Lower leg skin (tissue), 3 donors: ENCODE measurements around the gene NREP.

Experiments
- POLR2A ChIP-seq, 2 donors: fragments of 450-650 bp; IDR thresholded peaks; one replicate each; pipeline ENCODE4 v1.6.1; 2016 to 2017; ENCODE audit warnings: antibody characterized with exemption in 2 of 2, mild to moderate bottlenecking in 1 of 2, moderate library complexity in 1 of 2
- TF ChIP-seq, protein P1 (sequence below), 3 donors: fragments of 450-650 bp; IDR thresholded peaks; one replicate each; pipeline ENCODE4 v1.5.1; 2016; ENCODE audit warnings: antibody characterized with exemption in 3 of 3, mild to moderate bottlenecking in 3 of 3, moderate library complexity in 2 of 3

DNA sequence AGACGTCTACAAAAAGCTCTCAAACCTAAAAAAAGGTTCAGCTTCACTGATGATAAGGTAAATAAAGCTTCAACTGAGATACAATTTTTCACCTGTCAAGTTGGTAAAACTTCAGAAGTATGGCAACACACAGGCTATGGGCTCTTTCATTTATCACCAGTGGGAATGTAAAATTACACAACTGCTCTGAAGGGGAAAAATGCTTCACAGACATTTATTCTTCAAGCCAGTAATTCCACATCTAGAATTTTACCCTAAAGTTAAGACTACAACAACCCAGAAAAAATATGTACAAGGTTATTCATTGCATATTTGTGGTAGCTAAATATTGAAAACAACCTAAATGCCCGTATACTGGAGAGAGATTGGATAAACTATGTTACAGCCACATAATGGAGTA lies 48.1 kb upstream of the NREP start:
- TF ChIP-seq, protein P1, sequence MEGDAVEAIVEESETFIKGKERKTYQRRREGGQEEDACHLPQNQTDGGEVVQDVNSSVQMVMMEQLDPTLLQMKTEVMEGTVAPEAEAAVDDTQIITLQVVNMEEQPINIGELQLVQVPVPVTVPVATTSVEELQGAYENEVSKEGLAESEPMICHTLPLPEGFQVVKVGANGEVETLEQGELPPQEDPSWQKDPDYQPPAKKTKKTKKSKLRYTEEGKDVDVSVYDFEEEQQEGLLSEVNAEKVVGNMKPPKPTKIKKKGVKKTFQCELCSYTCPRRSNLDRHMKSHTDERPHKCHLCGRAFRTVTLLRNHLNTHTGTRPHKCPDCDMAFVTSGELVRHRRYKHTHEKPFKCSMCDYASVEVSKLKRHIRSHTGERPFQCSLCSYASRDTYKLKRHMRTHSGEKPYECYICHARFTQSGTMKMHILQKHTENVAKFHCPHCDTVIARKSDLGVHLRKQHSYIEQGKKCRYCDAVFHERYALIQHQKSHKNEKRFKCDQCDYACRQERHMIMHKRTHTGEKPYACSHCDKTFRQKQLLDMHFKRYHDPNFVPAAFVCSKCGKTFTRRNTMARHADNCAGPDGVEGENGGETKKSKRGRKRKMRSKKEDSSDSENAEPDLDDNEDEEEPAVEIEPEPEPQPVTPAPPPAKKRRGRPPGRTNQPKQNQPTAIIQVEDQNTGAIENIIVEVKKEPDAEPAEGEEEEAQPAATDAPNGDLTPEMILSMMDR (IDR thresholded peaks at IDR 0.05): no peak
- no peak for TF ChIP-seq POLR2A (IDR thresholded peaks at IDR 0.05)
